WTC11 (cell line): ENCODE results near the gene LYAR. TPM values are rescaled to one million over a fixed set of nuclear protein-coding genes. Genes with fewer than 3 reads are reported as not detected.

Experiments
- ATAC-seq: fragments of 200-7000 bp; cut with Tn5 transposase; 2 replicates; pipeline ENCODE4 v1.10.0; 2021; ENCODE audit warnings: mild to moderate bottlenecking, moderate library complexity
- CTCF ChIA-PET: fragments of 300-600 bp; sonication (Branson Sonifier 250); formaldehyde crosslinking; loops from one replicate; lab custom pipeline; 2021; ENCODE audit warnings: antibody characterized with exemption; lab: Charles Lee
- POLR2A ChIA-PET: fragments of 350-600 bp; sonication (Branson Sonifier 250); formaldehyde crosslinking; loops from one replicate; lab custom pipeline; 2021; ENCODE audit warnings: antibody characterized with exemption; lab: Charles Lee
- DNase-seq: peaks from one replicate; pipeline ENCODE4 v3.0.0; 2021; ENCODE audit warnings: low spot score
- H3K27ac Mint-ChIP-seq: 2 replicates; pipeline ENCODE4 v1.8.0; 2021; ENCODE audit warnings: mixed read lengths
- H3K27me3 Mint-ChIP-seq: 2 replicates; pipeline ENCODE4 v1.8.0; 2021; ENCODE audit warnings: low read depth, mild to moderate bottlenecking, moderate library complexity, mixed read lengths
- H3K36me3 Mint-ChIP-seq: 2 replicates; pipeline ENCODE4 v1.8.0; 2021; ENCODE audit warnings: mixed read lengths
- H3K4me1 Mint-ChIP-seq: 2 replicates; pipeline ENCODE4 v1.8.0; 2022; ENCODE audit warnings: mixed read lengths
- H3K4me3 Mint-ChIP-seq: 2 replicates; pipeline ENCODE4 v1.8.0; 2021; ENCODE audit warnings: mild to moderate bottlenecking, moderate library complexity, mixed read lengths
- H3K9me3 Mint-ChIP-seq: 2 replicates; pipeline ENCODE4 v1.8.0; 2021; ENCODE audit warnings: mixed read lengths
- CREM ChIP-seq: sonication (generic); formaldehyde crosslinking; IDR thresholded peaks from 2 replicates; pipeline ENCODE4 v1.8.1; 2022; ENCODE audit warnings: mild to moderate bottlenecking, missing genetic modification reagents, moderate library complexity
- FOXK1 ChIP-seq: sonication (generic); formaldehyde crosslinking; IDR thresholded peaks from 2 replicates; pipeline ENCODE4 v1.8.0; 2022; ENCODE audit warnings: mild to moderate bottlenecking, moderate library complexity, missing genetic modification reagents
- FOXP1 ChIP-seq: sonication (generic); formaldehyde crosslinking; IDR thresholded peaks from 2 replicates; pipeline ENCODE4 v1.8.0; 2022; ENCODE audit warnings: missing genetic modification reagents, mild to moderate bottlenecking, moderate library complexity, borderline replicate concordance
- IRF2 ChIP-seq: sonication (generic); formaldehyde crosslinking; IDR thresholded peaks from 2 replicates; pipeline ENCODE4 v1.8.0; 2022; ENCODE audit warnings: low read depth, missing genetic modification reagents, borderline replicate concordance
- JUN ChIP-seq: sonication (generic); formaldehyde crosslinking; IDR thresholded peaks from 2 replicates; pipeline ENCODE4 v1.8.0; 2023; ENCODE audit warnings: mild to moderate bottlenecking, missing genetic modification reagents
- MXD4 ChIP-seq: fragments of 250-450 bp; sonication (Bioruptor Pico); IDR thresholded peaks from 2 replicates; pipeline ENCODE4 v1.8.0; 2021; ENCODE audit warnings: mild to moderate bottlenecking, moderate library complexity, borderline replicate concordance
- NFE2L1 ChIP-seq: sonication (generic); formaldehyde crosslinking; IDR thresholded peaks from 2 replicates; pipeline ENCODE4 v1.8.1; 2023; ENCODE audit warnings: missing genetic modification reagents
- OVOL2 ChIP-seq: fragments of 250-450 bp; sonication (Bioruptor Pico); IDR thresholded peaks from 2 replicates; pipeline ENCODE4 v1.9.0; 2021; ENCODE audit warnings: mild to moderate bottlenecking, borderline replicate concordance
- PRRX2 ChIP-seq: fragments of 250-450 bp; sonication (Bioruptor Pico); IDR thresholded peaks from 2 replicates; pipeline ENCODE4 v1.8.0; 2021; ENCODE audit warnings: mild to moderate bottlenecking
- TP53 ChIP-seq: sonication (generic); formaldehyde crosslinking; IDR thresholded peaks from 2 replicates; pipeline ENCODE4 v1.8.1; 2023; ENCODE audit warnings: mild to moderate bottlenecking, missing genetic modification reagents
- total RNA-seq: library from RNA; stranded (reverse); gene quantifications from 3 replicates; pipeline ENCODE4 v1.2.3, GENCODE V29; 2021
- TF ChIP-seq, protein P1 (sequence below): sonication (generic); formaldehyde crosslinking; IDR thresholded peaks from 2 replicates; pipeline ENCODE4 v1.8.1; 2022; ENCODE audit warnings: low read depth, missing genetic modification reagents, borderline replicate concordance
- TF ChIP-seq, protein P2 (sequence below): sonication (generic); formaldehyde crosslinking; IDR thresholded peaks from 2 replicates; pipeline ENCODE4 v1.8.1; 2022; ENCODE audit warnings: mild to moderate bottlenecking, moderate library complexity, missing genetic modification reagents
- TF ChIP-seq, protein P3 (sequence below): sonication (generic); formaldehyde crosslinking; IDR thresholded peaks from 2 replicates; pipeline ENCODE4 v1.8.0; 2022; ENCODE audit warnings: missing genetic modification reagents
- TF ChIP-seq, protein P4 (sequence below): sonication (generic); formaldehyde crosslinking; IDR thresholded peaks from 2 replicates; pipeline ENCODE4 v1.8.0; 2023; ENCODE audit warnings: mild to moderate bottlenecking, missing genetic modification reagents
- TF ChIP-seq, protein P5 (sequence below): sonication (generic); formaldehyde crosslinking; IDR thresholded peaks from 2 replicates; pipeline ENCODE4 v1.8.1; 2023; ENCODE audit warnings: mild to moderate bottlenecking, moderate library complexity, missing genetic modification reagents
- TF ChIP-seq, protein P6 (sequence below): fragments of 250-450 bp; sonication (Bioruptor Pico); IDR thresholded peaks from 2 replicates; pipeline ENCODE4 v1.9.0; 2021; ENCODE audit warnings: mild to moderate bottlenecking, borderline replicate concordance
- TF ChIP-seq, protein P7 (sequence below): fragments of 250-450 bp; sonication (Bioruptor Pico); IDR thresholded peaks from 2 replicates; pipeline ENCODE4 v1.9.0; 2021; ENCODE audit warnings: mild to moderate bottlenecking

LYAR gene
- total RNA-seq, 1 experiment from 2014 or later: 36.8 TPM

DNA sequence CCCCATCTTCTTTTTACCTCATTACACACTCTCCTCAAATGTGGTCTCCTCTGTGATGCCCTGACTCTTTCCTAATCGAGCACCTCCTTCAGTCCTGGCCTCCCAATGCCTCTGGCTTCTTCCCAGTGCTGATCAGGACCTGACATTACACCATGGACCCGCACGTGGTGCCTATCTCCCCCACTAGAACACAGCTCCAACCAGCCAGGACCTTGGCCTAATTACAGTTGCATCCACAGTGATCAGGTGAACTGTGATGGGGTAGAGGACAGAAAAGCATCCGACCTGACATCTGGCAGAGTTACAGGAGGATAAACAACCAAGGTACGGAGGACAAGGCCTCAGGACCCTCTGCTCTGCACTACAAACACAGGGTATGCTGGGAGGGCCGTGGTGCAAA, 12.4 kb downstream of the LYAR start:
- Mint-ChIP-seq H3K9me3 (no peaks in the 10 kb centered on the region), H3K27ac (no peak overlapping the region), H3K36me3 (peaks cover 62% of the 10 kb centered on the region), H3K27me3 (no peaks in the 10 kb centered on the region), H3K4me3 (no peak overlapping the region), H3K4me1 (no peaks in the 10 kb centered on the region)
- ChIA-PET POLR2A (no interaction called here), CTCF (no interaction called here)
- no peak for DNase-seq
- TF ChIP-seq, protein P1, sequence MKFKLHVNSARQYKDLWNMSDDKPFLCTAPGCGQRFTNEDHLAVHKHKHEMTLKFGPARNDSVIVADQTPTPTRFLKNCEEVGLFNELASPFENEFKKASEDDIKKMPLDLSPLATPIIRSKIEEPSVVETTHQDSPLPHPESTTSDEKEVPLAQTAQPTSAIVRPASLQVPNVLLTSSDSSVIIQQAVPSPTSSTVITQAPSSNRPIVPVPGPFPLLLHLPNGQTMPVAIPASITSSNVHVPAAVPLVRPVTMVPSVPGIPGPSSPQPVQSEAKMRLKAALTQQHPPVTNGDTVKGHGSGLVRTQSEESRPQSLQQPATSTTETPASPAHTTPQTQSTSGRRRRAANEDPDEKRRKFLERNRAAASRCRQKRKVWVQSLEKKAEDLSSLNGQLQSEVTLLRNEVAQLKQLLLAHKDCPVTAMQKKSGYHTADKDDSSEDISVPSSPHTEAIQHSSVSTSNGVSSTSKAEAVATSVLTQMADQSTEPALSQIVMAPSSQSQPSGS: no peak
- TF ChIP-seq, protein P2, sequence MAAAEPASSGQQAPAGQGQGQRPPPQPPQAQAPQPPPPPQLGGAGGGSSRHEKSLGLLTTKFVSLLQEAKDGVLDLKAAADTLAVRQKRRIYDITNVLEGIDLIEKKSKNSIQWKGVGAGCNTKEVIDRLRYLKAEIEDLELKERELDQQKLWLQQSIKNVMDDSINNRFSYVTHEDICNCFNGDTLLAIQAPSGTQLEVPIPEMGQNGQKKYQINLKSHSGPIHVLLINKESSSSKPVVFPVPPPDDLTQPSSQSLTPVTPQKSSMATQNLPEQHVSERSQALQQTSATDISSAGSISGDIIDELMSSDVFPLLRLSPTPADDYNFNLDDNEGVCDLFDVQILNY (CRISPR knock-in tag): no peak
- TF ChIP-seq PRRX2 (CRISPR knock-in tag) (no peak), OVOL2 (no peak), CREM (CRISPR knock-in tag) (no peak), NFE2L1 (CRISPR knock-in tag) (no peak), JUN (CRISPR knock-in tag) (no peak)
- TF ChIP-seq, protein P3, sequence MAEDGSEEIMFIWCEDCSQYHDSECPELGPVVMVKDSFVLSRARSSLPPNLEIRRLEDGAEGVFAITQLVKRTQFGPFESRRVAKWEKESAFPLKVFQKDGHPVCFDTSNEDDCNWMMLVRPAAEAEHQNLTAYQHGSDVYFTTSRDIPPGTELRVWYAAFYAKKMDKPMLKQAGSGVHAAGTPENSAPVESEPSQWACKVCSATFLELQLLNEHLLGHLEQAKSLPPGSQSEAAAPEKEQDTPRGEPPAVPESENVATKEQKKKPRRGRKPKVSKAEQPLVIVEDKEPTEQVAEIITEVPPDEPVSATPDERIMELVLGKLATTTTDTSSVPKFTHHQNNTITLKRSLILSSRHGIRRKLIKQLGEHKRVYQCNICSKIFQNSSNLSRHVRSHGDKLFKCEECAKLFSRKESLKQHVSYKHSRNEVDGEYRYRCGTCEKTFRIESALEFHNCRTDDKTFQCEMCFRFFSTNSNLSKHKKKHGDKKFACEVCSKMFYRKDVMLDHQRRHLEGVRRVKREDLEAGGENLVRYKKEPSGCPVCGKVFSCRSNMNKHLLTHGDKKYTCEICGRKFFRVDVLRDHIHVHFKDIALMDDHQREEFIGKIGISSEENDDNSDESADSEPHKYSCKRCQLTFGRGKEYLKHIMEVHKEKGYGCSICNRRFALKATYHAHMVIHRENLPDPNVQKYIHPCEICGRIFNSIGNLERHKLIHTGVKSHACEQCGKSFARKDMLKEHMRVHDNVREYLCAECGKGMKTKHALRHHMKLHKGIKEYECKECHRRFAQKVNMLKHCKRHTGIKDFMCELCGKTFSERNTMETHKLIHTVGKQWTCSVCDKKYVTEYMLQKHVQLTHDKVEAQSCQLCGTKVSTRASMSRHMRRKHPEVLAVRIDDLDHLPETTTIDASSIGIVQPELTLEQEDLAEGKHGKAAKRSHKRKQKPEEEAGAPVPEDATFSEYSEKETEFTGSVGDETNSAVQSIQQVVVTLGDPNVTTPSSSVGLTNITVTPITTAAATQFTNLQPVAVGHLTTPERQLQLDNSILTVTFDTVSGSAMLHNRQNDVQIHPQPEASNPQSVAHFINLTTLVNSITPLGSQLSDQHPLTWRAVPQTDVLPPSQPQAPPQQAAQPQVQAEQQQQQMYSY: no peak
- TF ChIP-seq, protein P4, sequence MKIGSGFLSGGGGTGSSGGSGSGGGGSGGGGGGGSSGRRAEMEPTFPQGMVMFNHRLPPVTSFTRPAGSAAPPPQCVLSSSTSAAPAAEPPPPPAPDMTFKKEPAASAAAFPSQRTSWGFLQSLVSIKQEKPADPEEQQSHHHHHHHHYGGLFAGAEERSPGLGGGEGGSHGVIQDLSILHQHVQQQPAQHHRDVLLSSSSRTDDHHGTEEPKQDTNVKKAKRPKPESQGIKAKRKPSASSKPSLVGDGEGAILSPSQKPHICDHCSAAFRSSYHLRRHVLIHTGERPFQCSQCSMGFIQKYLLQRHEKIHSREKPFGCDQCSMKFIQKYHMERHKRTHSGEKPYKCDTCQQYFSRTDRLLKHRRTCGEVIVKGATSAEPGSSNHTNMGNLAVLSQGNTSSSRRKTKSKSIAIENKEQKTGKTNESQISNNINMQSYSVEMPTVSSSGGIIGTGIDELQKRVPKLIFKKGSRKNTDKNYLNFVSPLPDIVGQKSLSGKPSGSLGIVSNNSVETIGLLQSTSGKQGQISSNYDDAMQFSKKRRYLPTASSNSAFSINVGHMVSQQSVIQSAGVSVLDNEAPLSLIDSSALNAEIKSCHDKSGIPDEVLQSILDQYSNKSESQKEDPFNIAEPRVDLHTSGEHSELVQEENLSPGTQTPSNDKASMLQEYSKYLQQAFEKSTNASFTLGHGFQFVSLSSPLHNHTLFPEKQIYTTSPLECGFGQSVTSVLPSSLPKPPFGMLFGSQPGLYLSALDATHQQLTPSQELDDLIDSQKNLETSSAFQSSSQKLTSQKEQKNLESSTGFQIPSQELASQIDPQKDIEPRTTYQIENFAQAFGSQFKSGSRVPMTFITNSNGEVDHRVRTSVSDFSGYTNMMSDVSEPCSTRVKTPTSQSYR (CRISPR knock-in tag): no peak
- TF ChIP-seq, protein P5, sequence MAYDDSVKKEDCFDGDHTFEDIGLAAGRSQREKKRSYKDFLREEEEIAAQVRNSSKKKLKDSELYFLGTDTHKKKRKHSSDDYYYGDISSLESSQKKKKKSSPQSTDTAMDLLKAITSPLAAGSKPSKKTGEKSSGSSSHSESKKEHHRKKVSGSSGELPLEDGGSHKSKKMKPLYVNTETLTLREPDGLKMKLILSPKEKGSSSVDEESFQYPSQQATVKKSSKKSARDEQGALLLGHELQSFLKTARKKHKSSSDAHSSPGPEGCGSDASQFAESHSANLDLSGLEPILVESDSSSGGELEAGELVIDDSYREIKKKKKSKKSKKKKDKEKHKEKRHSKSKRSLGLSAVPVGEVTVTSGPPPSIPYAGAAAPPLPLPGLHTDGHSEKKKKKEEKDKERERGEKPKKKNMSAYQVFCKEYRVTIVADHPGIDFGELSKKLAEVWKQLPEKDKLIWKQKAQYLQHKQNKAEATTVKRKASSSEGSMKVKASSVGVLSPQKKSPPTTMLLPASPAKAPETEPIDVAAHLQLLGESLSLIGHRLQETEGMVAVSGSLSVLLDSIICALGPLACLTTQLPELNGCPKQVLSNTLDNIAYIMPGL (CRISPR knock-in tag): no peak
- ATAC-seq: no peak

DNA sequence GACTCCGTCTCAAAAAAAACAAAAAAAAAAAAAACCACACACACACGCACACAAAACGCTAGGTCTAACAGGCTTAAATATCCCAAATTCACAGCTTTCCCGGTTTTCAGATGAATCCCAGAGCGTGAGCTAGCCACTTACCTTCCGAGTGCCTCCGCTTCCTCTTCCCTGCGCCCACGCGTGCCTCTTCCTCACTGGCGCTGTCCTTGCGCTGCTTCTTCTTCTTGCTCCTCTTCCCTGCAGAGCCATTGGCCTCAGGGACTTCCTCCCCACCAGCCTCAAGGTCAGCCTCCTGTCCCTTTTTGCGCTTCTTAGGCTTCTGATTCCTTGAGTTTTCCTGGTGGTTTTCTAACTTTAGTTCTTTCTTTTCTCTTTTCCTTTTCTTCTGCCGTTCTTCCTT, 15.7 kb downstream of the LYAR start:
- no peaks in the 10 kb centered on the region for H3K4me1 Mint-ChIP-seq
- no peak overlapping the region; the same call in 1 of the 2 replicates for H3K27ac Mint-ChIP-seq
- DNase-seq (no peak), ATAC-seq (no peak)
- H3K4me3 Mint-ChIP-seq: no peak overlapping the region
- no peaks in the 10 kb centered on the region for H3K27me3 Mint-ChIP-seq
- H3K9me3 Mint-ChIP-seq: no peaks in the 10 kb centered on the region
- CTCF ChIA-PET: interaction anchor here (1.1 kb wide), 1 partner anchor 14 kb away, joined by 4 read pairs; no protein-coding TSS in a partner anchor
- POLR2A ChIA-PET: no interaction called here
- H3K36me3 Mint-ChIP-seq: peaks cover 55% of the 10 kb centered on the region
- TF ChIP-seq IRF2 (CRISPR knock-in tag): no peak
- TF ChIP-seq, protein P6, sequence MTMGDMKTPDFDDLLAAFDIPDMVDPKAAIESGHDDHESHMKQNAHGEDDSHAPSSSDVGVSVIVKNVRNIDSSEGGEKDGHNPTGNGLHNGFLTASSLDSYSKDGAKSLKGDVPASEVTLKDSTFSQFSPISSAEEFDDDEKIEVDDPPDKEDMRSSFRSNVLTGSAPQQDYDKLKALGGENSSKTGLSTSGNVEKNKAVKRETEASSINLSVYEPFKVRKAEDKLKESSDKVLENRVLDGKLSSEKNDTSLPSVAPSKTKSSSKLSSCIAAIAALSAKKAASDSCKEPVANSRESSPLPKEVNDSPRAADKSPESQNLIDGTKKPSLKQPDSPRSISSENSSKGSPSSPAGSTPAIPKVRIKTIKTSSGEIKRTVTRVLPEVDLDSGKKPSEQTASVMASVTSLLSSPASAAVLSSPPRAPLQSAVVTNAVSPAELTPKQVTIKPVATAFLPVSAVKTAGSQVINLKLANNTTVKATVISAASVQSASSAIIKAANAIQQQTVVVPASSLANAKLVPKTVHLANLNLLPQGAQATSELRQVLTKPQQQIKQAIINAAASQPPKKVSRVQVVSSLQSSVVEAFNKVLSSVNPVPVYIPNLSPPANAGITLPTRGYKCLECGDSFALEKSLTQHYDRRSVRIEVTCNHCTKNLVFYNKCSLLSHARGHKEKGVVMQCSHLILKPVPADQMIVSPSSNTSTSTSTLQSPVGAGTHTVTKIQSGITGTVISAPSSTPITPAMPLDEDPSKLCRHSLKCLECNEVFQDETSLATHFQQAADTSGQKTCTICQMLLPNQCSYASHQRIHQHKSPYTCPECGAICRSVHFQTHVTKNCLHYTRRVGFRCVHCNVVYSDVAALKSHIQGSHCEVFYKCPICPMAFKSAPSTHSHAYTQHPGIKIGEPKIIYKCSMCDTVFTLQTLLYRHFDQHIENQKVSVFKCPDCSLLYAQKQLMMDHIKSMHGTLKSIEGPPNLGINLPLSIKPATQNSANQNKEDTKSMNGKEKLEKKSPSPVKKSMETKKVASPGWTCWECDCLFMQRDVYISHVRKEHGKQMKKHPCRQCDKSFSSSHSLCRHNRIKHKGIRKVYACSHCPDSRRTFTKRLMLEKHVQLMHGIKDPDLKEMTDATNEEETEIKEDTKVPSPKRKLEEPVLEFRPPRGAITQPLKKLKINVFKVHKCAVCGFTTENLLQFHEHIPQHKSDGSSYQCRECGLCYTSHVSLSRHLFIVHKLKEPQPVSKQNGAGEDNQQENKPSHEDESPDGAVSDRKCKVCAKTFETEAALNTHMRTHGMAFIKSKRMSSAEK (CRISPR knock-in tag): no peak
- no peak for TF ChIP-seq TP53 (CRISPR knock-in tag)
- TF ChIP-seq, protein P7, sequence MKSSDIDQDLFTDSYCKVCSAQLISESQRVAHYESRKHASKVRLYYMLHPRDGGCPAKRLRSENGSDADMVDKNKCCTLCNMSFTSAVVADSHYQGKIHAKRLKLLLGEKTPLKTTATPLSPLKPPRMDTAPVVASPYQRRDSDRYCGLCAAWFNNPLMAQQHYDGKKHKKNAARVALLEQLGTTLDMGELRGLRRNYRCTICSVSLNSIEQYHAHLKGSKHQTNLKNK: no peak
- TF ChIP-seq FOXP1: no peak
- no peak for TF ChIP-seq MXD4 (CRISPR knock-in tag)
- no peak for TF ChIP-seq FOXK1
